ENCODE measurements around the gene CFHR5. TPM values are rescaled to one million over a fixed set of nuclear protein-coding genes. Genes with fewer than 3 reads are reported as not detected.
"Not testable (repeated sequence)": the region's sequence is repeated elsewhere in the genome, so short reads cannot be mapped to it uniquely, and the experiment has no call there.

The CFHR5 gene
- not detected for total RNA-seq

GRCh38 chr1:196977278-196977677 lies at the start of gene CFHR5:
Gene CFHR5, plus strand, starts transcription at chr1:196977556. Its CDS starts 109 bp downstream, at chr1:196977665.
- no peaks in the 10 kb centered on the region for H3K27me3 Mint-ChIP-seq
- H3K4me1 Mint-ChIP-seq, result no peaks in the 10 kb centered on the region
- no peak within 1 kb of the TSS for H3K27ac Mint-ChIP-seq
- H3K36me3 Mint-ChIP-seq, result no peaks in the 10 kb centered on the region
- no peaks in the 10 kb centered on the region for H3K9me3 Mint-ChIP-seq
- DNase-seq, result no peak
- H3K4me3 Mint-ChIP-seq, result no peak within 1 kb of the TSS
- ATAC-seq (ENCODE audit: low read depth), result no peak
- POLR2A ChIA-PET, result no interaction called here

DNA sequence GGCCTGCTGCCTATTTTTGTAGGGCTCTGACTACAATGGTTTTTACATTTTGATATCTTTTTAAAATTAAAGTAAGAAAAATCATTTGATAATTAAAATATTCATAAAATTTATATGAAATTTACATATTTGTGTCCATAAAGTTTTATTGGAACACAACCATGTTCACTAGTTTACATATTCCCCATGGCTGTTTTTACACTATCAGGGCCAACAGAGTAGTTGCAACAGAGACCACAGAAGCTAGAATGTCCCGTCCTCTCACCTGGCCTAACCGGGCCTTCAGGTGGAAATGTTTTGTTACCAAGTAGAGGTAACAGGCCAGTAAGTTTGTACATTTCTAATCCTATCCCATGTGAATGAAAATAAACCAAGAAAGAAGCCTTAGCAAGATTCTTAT lies 44.5 kb upstream of the CFHR5 start:
- ATAC-seq (ENCODE audit: low read depth); DNase-seq; H3K4me3 Mint-ChIP-seq; H3K27ac Mint-ChIP-seq; POLR2A ChIA-PET; H3K36me3 Mint-ChIP-seq; H3K27me3 Mint-ChIP-seq; H3K9me3 Mint-ChIP-seq; H3K4me1 Mint-ChIP-seq: not testable (repeated sequence)

DNA sequence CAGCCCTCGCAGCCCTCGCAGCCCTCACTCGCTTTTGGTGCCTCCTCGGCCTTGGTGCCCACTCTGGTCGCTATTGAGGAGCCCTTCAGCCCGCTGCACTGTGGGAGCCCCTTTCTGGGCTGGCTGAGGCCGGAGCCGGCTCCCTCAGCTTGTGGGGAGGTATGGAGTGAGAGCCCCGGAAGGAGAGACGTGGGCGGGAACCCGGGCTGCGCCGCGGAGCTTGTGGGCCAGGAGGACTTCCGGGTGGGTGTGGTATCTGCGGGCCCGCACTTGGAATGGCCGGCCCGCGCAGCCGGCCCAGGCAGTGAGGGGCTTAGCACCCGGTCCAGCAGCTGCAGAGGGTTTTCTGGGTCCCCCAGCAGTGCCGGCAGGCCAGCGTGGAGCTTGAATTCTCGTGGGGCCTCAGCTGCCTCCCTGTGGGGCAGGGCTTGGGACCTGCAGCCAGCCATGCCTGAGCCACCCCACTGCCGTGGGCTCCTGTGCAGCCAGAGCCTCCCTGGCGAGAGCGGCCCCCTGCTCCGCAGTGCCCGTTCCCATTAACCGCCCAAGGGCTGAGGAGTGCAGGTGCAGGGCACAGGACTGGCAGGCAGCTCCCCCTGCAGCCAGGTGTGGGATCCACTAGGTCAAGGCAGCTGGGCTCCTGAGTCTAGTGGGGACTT lies 43.7 kb upstream of the CFHR5 start:
- no peaks in the 10 kb centered on the region for H3K36me3 Mint-ChIP-seq

GRCh38 chr1:196941474-196941873 lies 35.9 kb upstream of the CFHR5 start:
- ATAC-seq (ENCODE audit: low read depth); H3K27ac Mint-ChIP-seq; H3K36me3 Mint-ChIP-seq; H3K9me3 Mint-ChIP-seq; DNase-seq; H3K4me3 Mint-ChIP-seq; H3K27me3 Mint-ChIP-seq; H3K4me1 Mint-ChIP-seq; POLR2A ChIA-PET: not testable (repeated sequence)

More for the DNA sequence above, 43.7 kb upstream of the CFHR5 start:
- Mint-ChIP-seq H3K27me3 (no peaks in the 10 kb centered on the region), H3K9me3 (peaks cover 2% of the 10 kb centered on the region), H3K4me3 (no peak overlapping the region), H3K27ac (no peak overlapping the region), H3K4me1 (no peaks in the 10 kb centered on the region)
- POLR2A ChIA-PET, result no interaction called here
- DNase-seq, result no peak
- no peak for ATAC-seq (ENCODE audit: low read depth)

DNA sequence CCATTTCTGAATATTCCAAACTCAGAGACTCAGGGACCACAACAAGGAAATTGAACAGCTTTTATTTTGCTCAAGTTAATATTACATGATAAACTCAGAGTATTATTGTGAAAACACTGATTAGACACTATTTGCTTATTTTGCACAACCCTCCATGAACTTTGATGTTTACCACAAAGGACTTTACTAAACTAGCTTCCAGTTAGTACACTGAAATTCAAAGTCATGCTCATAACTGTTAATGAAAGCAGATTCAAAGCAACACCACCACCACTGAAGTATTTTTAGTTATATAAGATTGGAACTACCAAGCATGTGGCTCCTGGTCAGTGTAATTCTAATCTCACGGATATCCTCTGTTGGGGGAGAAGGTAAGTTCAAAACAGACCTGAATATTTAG lies 33.8 kb upstream of the CFHR5 start, which contains the start of gene CFHR2:
TSS of gene CFHR2 (plus strand) at position 171 of the 400 bp plus-strand sequence. CDS start at position 314, 143 bp downstream.
- H3K27me3 Mint-ChIP-seq; H3K4me1 Mint-ChIP-seq; ATAC-seq (ENCODE audit: low read depth); H3K4me3 Mint-ChIP-seq; POLR2A ChIA-PET; H3K36me3 Mint-ChIP-seq; H3K9me3 Mint-ChIP-seq; DNase-seq; H3K27ac Mint-ChIP-seq: not testable (repeated sequence)

DNA sequence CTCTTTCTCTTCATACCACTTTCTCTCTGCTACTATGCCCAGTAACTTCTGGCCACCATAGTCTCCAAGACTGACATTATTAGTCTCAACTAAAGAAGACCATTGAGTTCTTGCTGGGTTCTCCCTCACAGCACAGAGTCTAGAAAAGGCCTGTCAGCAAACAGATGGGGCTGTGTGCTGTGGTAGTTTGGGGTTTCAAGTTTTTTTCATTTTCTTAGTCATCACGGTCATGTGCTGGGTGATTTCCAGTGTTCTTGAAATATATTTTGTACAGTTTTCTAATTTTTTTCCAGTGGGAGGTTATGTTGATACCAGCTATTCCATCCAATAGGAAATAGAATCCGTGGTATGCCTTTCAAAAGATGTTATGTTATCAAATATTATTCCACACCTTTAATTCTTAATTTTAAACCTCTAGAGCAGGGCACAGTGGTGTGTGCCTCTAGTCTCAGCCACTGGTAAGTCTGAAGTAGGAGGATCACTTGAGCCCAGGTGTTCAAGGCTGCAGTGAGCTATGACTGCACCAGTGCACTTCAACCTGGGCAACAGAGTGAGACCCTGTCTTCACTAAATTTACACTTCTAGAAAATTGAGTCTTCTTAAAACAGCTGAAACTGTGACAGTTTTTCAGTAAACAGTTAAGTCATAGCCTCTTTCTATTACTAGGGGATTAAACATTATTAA lies 25.5 kb upstream of the CFHR5 start:
- Mint-ChIP-seq H3K27ac (no peak overlapping the region), H3K4me3 (no peak overlapping the region), H3K4me1 (no peaks in the 10 kb centered on the region), H3K9me3 (peaks cover 1% of the 10 kb centered on the region), H3K36me3 (no peaks in the 10 kb centered on the region), H3K27me3 (no peaks in the 10 kb centered on the region)
- POLR2A ChIA-PET, result no interaction called here
- DNase-seq (no peak), ATAC-seq (ENCODE audit: low read depth) (no peak)

- H3K27me3 Mint-ChIP-seq, result no peaks in the 10 kb centered on the region
- H3K4me3 Mint-ChIP-seq, result no peak overlapping the region
- DNase-seq (no peak), ATAC-seq (ENCODE audit: low read depth) (no peak)
- H3K27ac Mint-ChIP-seq, result no peak overlapping the region
- no peaks in the 10 kb centered on the region for H3K36me3 Mint-ChIP-seq
- H3K4me1 Mint-ChIP-seq, result no peaks in the 10 kb centered on the region
- H3K9me3 Mint-ChIP-seq, result peaks cover 1% of the 10 kb centered on the region
- POLR2A ChIA-PET, result no interaction called here
These were observed 22.6 kb upstream of the CFHR5 start for GRCh38 chr1:196954778-196955177.

GRCh38 chr1:196955926-196956325 lies 21.4 kb upstream of the CFHR5 start:
- Mint-ChIP-seq H3K36me3 (no peaks in the 10 kb centered on the region), H3K4me1 (no peaks in the 10 kb centered on the region), H3K27ac (no peak overlapping the region), H3K4me3 (no peak overlapping the region), H3K9me3 (peaks cover 1% of the 10 kb centered on the region), H3K27me3 (no peaks in the 10 kb centered on the region)
- no peak for ATAC-seq (ENCODE audit: low read depth)
- POLR2A ChIA-PET, result no interaction called here
- no peak for DNase-seq

- Mint-ChIP-seq H3K4me1 (no peaks in the 10 kb centered on the region), H3K36me3 (no peaks in the 10 kb centered on the region), H3K27me3 (no peaks in the 10 kb centered on the region), H3K4me3 (no peak overlapping the region), H3K9me3 (no peaks in the 10 kb centered on the region), H3K27ac (no peak overlapping the region)
- DNase-seq (no peak), ATAC-seq (ENCODE audit: low read depth) (no peak)
- POLR2A ChIA-PET, result no interaction called here
These were observed 16.5 kb upstream of the CFHR5 start for GRCh38 chr1:196960854-196961253.

DNA sequence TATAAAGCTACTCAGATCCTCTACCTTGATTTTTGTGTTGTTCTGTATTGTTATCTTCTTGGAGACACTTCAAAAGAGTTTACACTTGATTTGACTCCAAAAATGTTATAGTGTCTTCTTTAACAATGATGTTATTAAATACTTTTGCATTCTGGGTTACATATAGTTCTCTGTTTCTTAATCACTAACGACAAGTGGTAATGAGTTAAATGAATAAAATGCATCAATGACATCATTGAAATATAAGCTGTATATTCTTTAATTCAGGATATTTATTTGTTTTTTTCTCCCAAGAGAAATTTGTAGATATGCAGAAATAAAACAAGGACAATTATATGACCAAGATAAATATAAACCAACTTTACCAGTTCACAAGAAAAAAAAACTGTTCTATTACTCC lies 7.2 kb upstream of the CFHR5 start:
- Mint-ChIP-seq H3K9me3 (no peaks in the 10 kb centered on the region), H3K4me3 (no peak overlapping the region), H3K27ac (no peak overlapping the region), H3K36me3 (no peaks in the 10 kb centered on the region), H3K4me1 (no peaks in the 10 kb centered on the region), H3K27me3 (no peaks in the 10 kb centered on the region)
- POLR2A ChIA-PET, result no interaction called here
- DNase-seq, result no peak
- ATAC-seq (ENCODE audit: low read depth), result no peak

- H3K4me3 Mint-ChIP-seq, result no peak overlapping the region
- H3K27ac Mint-ChIP-seq, result no peak overlapping the region
- H3K27me3 Mint-ChIP-seq, result no peaks in the 10 kb centered on the region
- H3K9me3 Mint-ChIP-seq, result no peaks in the 10 kb centered on the region
- DNase-seq, result no peak
- ATAC-seq (ENCODE audit: low read depth), result no peak
- H3K36me3 Mint-ChIP-seq, result no peaks in the 10 kb centered on the region
- POLR2A ChIA-PET, result no interaction called here
- no peaks in the 10 kb centered on the region for H3K4me1 Mint-ChIP-seq
These were observed 1.1 kb upstream of the CFHR5 start for GRCh38 chr1:196976278-196976677.

- H3K36me3 Mint-ChIP-seq, result no peaks in the 10 kb centered on the region
- POLR2A ChIA-PET, result no interaction called here
- H3K27ac Mint-ChIP-seq, result no peak overlapping the region
- no peaks in the 10 kb centered on the region for H3K4me1 Mint-ChIP-seq
- DNase-seq (no peak), ATAC-seq (ENCODE audit: low read depth) (no peak)
- H3K4me3 Mint-ChIP-seq, result no peak overlapping the region
- H3K27me3 Mint-ChIP-seq, result no peaks in the 10 kb centered on the region
- H3K9me3 Mint-ChIP-seq, result no peaks in the 10 kb centered on the region
These were observed 3.5 kb downstream of the CFHR5 start for GRCh38 chr1:196980859-196981258.

DNA sequence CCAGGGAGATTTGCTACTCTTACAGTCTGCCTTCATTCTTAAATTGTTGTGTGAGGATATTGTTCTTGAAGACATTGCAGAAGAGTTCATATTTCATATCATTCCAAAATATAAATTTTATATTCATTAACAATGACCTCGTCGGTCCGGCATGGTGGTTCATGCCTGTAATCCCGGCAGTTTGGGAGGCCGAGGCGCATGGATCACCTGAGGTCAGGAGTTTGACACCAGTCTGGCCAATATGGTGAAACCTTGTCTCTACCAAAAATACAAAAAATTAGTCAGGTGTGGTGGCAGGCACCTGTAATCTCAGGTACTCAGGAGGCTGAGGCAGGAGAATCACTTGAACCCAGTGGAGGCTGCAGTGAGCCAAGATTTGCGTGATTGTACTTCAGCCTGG lies 4.9 kb downstream of the CFHR5 start:
- H3K4me3 Mint-ChIP-seq; H3K27ac Mint-ChIP-seq; H3K36me3 Mint-ChIP-seq; H3K4me1 Mint-ChIP-seq; DNase-seq; H3K27me3 Mint-ChIP-seq; POLR2A ChIA-PET; H3K9me3 Mint-ChIP-seq; ATAC-seq (ENCODE audit: low read depth): not testable (repeated sequence)

DNA sequence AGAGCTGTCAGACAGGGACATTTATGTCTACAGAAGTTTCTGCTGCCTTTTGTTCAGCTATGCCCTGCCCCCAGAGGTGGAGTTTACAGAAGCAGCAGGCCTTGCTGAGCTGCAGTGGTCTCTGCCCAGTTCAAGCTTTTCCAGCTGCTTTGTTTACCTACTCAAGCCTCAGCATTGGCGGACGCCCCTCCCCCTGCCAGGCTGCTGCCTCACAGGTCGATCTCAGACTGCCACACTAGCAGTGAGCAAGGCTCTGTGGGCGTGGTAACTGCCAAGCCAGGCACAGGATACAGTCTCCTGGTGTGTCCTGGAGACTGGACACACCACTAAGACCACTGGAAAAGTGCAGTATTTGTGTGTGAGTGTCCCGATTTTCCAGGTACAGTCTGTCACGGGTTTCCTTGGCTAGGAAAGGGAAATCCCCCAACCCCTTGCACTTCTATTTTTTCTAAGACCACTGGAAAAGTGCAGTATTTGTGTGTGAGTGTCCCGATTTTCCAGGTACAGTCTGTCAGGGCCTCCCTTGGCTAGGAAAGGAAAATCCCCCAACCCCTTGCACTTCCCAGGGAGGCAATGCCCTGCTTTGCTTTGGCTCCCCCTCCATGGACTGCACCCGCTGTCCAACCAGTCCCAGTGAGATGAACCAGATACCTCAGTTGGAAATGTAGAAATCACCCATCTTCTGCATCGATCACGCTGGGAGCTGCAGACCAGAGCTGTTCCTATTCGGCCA lies 14.7 kb downstream of the CFHR5 start:
- H3K9me3 Mint-ChIP-seq; ATAC-seq (ENCODE audit: low read depth); H3K4me1 Mint-ChIP-seq; DNase-seq; H3K27me3 Mint-ChIP-seq; H3K27ac Mint-ChIP-seq; POLR2A ChIA-PET; H3K4me3 Mint-ChIP-seq; H3K36me3 Mint-ChIP-seq: not testable (repeated sequence)

Data from activated naive CD8-positive, alpha-beta T cell treated with anti-CD3 and anti-CD28 coated beads, Interleukin-2, amount 10 ng/mL, durations not matched to agents 7 days and 5 days (primary cell).